H1 (cell line): ENCODE measurements around the gene HCK. TPM values are rescaled to one million over a fixed set of nuclear protein-coding genes. Genes with fewer than 3 reads are reported as not detected.

ENCODE experiments used
- CTCF ChIA-PET: fragments of 300-600 bp; sonication (Branson Sonifier 250); formaldehyde crosslinking; loops from one replicate; lab custom pipeline; 2021; ENCODE audit not compliant: partially characterized antibody; lab: Charles Lee
- POLR2A ChIA-PET: fragments of 300-600 bp; sonication (Branson Sonifier 250); formaldehyde crosslinking; loops from one replicate; lab custom pipeline; 2021; ENCODE audit warnings: inconsistent platforms; ENCODE audit not compliant: partially characterized antibody; lab: Charles Lee
- DNase-seq, 2 experiments: peaks; one replicate each; pipeline versions ENCODE4 v3.0.0 to v3.0.0-alpha.2; 2010 to 2022; ENCODE audit warnings: low spot score in 2 of 2, low read depth in 1 of 2, mixed read lengths in 1 of 2
- FAIRE-seq: peaks from 2 replicates; lab custom pipeline; 2011; peaks lifted over from hg19 to GRCh38; lab: Jason Lieb, UNC
- H2AFZ ChIP-seq: 2 replicates; pipeline ENCODE4 v1.8.1; 2012; ENCODE audit warnings: low read length, inconsistent platforms
- H2AK5ac ChIP-seq: 2 replicates; pipeline ENCODE4 v1.6.1; 2013; ENCODE audit warnings: low read depth, low read length
- H2BK120ac ChIP-seq: replicated peaks from 2 replicates; pipeline ENCODE3; 2013; ENCODE audit warnings: low read depth, low read length, inconsistent platforms
- H2BK12ac ChIP-seq: 2 replicates; pipeline ENCODE4 v1.6.1; 2013; ENCODE audit warnings: low read depth, low read length
- H2BK15ac ChIP-seq: 2 replicates; pipeline ENCODE4 v1.6.1; 2013; ENCODE audit warnings: low read length
- H2BK20ac ChIP-seq: 2 replicates; pipeline ENCODE4 v1.6.1; 2013; ENCODE audit warnings: low read length
- H2BK5ac ChIP-seq: 2 replicates; pipeline ENCODE4 v1.6.1; 2013; ENCODE audit warnings: low read depth, low read length
- H3K14ac ChIP-seq: 2 replicates; pipeline ENCODE4 v1.6.1; 2013; ENCODE audit warnings: inconsistent platforms; ENCODE audit not compliant: insufficient read length
- H3K18ac ChIP-seq: 2 replicates; pipeline ENCODE4 v1.6.1; 2013; ENCODE audit warnings: low read length; ENCODE audit errors: extremely low read depth
- H3K23ac ChIP-seq: 2 replicates; pipeline ENCODE4 v1.6.1; 2013; ENCODE audit warnings: inconsistent platforms; ENCODE audit not compliant: insufficient read length
- H3K23me2 ChIP-seq: 2 replicates; pipeline ENCODE4 v1.6.1; 2013; ENCODE audit warnings: low read depth, low read length
- H3K27ac ChIP-seq: 2 replicates; pipeline ENCODE4 v1.6.1; 2011; ENCODE audit warnings: low read depth, low read length, inconsistent platforms
- H3K27me3 ChIP-seq, 4 experiments: replicated peaks in 1 of 4; 1 replicate in 1 of 4; 2 replicates in 3 of 4; pipeline versions ENCODE4 v1.6.1 to v1.8.1; 2011 to 2013; ENCODE audit warnings: low read length in 3 of 4, mild to moderate bottlenecking in 3 of 4, inconsistent platforms in 2 of 4, mixed read lengths in 2 of 4, moderate library complexity in 1 of 4; ENCODE audit not compliant: control insufficient read depth in 3 of 4, insufficient read depth in 3 of 4; ENCODE audit errors: extremely low read depth in 1 of 4
- H3K36me3 ChIP-seq, 4 experiments: 2 replicates each; pipeline versions ENCODE4 v1.6.1 to v1.8.1; 2011 to 2013; ENCODE audit warnings: mild to moderate bottlenecking in 4 of 4, low read length in 3 of 4, moderate library complexity in 2 of 4, control low read depth in 1 of 4, inconsistent platforms in 1 of 4; ENCODE audit not compliant: insufficient read depth in 4 of 4, control insufficient read depth in 2 of 4
- H3K4ac ChIP-seq: replicated peaks from 2 replicates; pipeline ENCODE3; 2013; ENCODE audit warnings: low read length, low read depth, mixed read lengths, inconsistent platforms; ENCODE audit not compliant: insufficient read length
- H3K4me1 ChIP-seq, 4 experiments: replicated peaks in 1 of 4; 1 replicate in 1 of 4; 2 replicates in 3 of 4; pipeline versions ENCODE4 v1.6.1 to v1.8.1; 2011 to 2013; ENCODE audit warnings: low read length in 3 of 4, inconsistent platforms in 2 of 4, mixed read lengths in 1 of 4; ENCODE audit not compliant: insufficient read depth in 4 of 4, control insufficient read depth in 3 of 4
- H3K4me2 ChIP-seq, 2 experiments: 2 replicates each; pipeline versions ENCODE4 v1.6.1 to v1.8.1; 2011 to 2013; ENCODE audit warnings: low read depth in 2 of 2, low read length in 2 of 2, control low read depth in 1 of 2, inconsistent platforms in 1 of 2, mild to moderate bottlenecking in 1 of 2; ENCODE audit not compliant: insufficient read depth in 1 of 2
- H3K4me3 ChIP-seq, 4 experiments: fragments of 200-600, 300-600 bp in 1 of 4; sonication (generic), shearing (Covaris generic), sonication (Bioruptor Twin) in 1 of 4; 2 replicates each; pipeline versions ENCODE4 v1.5.1 to v1.8.1; 2011 to 2016; ENCODE audit warnings: low read length in 4 of 4, low read depth in 3 of 4, control low read depth in 2 of 4, inconsistent platforms in 2 of 4, mild to moderate bottlenecking in 2 of 4, mixed read lengths in 1 of 4, moderate library complexity in 1 of 4; ENCODE audit not compliant: insufficient read depth in 2 of 4; ENCODE audit errors: extremely low read depth in 1 of 4
- H3K56ac ChIP-seq: replicated peaks from 2 replicates; pipeline ENCODE3; 2013; ENCODE audit warnings: low read depth, mild to moderate bottlenecking, mixed read lengths, low read length, inconsistent platforms; ENCODE audit not compliant: insufficient read length
- H3K79me1 ChIP-seq: 2 replicates; pipeline ENCODE4 v1.6.1; 2013; ENCODE audit warnings: low read depth, low read length, control low read depth
- H3K79me2 ChIP-seq, 2 experiments: 2 replicates each; pipeline versions ENCODE4 v1.6.1 to v1.8.1; 2012 to 2013; ENCODE audit warnings: low read length in 2 of 2, mild to moderate bottlenecking in 2 of 2, inconsistent platforms in 1 of 2; ENCODE audit not compliant: insufficient read depth in 2 of 2, control insufficient read depth in 1 of 2
- H3K9ac ChIP-seq, 4 experiments: replicated peaks in 1 of 4; 1 replicate in 1 of 4; 2 replicates in 3 of 4; pipeline versions ENCODE4 v1.6.1 to v1.8.1; 2011 to 2013; ENCODE audit warnings: low read depth in 3 of 4, low read length in 3 of 4, control low read depth in 2 of 4, mild to moderate bottlenecking in 2 of 4, moderate library complexity in 2 of 4, inconsistent platforms in 1 of 4; ENCODE audit errors: extremely low read depth in 1 of 4
- H3K9me3 ChIP-seq, 2 experiments: 2 replicates each; pipeline versions ENCODE4 v1.6.1 to v1.8.1; 2012 to 2013; ENCODE audit warnings: mild to moderate bottlenecking in 2 of 2, moderate library complexity in 2 of 2, control low read depth in 1 of 2, inconsistent platforms in 1 of 2, low read depth in 1 of 2, low read length in 1 of 2, mixed read lengths in 1 of 2; ENCODE audit not compliant: insufficient read depth in 2 of 2
- H4K20me1 ChIP-seq, 2 experiments: replicated peaks in 1 of 2; 2 replicates each; pipeline versions ENCODE3 to v1.8.1; 2011 to 2013; ENCODE audit warnings: inconsistent platforms in 2 of 2, low read length in 2 of 2, mild to moderate bottlenecking in 1 of 2; ENCODE audit not compliant: insufficient read depth in 2 of 2, control insufficient read depth in 1 of 2
- H4K5ac ChIP-seq: 2 replicates; pipeline ENCODE4 v1.6.1; 2013; ENCODE audit warnings: low read length, low read depth, mixed read lengths, inconsistent platforms; ENCODE audit not compliant: insufficient read length
- H4K8ac ChIP-seq: 2 replicates; pipeline ENCODE4 v1.8.0; 2013; ENCODE audit warnings: mild to moderate bottlenecking, moderate library complexity, low read length, inconsistent platforms; ENCODE audit not compliant: insufficient read depth; ENCODE audit errors: extremely low read depth
- H4K91ac ChIP-seq: replicated peaks from 2 replicates; pipeline ENCODE3; 2013; ENCODE audit warnings: low read length, mixed read lengths, inconsistent platforms; ENCODE audit not compliant: insufficient read length
- BCL11A ChIP-seq, 2 experiments: IDR thresholded peaks; one replicate each; pipeline ENCODE4 v1.6.1; 2011; ENCODE audit warnings: low read depth in 2 of 2, low read length in 2 of 2, mild to moderate bottlenecking in 2 of 2
- CEBPB ChIP-seq: IDR thresholded peaks from 2 replicates; pipeline ENCODE4 v1.6.1; 2012; ENCODE audit warnings: low read depth, low read length
- CREB1 ChIP-seq: IDR thresholded peaks from 2 replicates; pipeline ENCODE4 v1.6.1; 2012; ENCODE audit warnings: inconsistent platforms
- CTCF ChIP-seq, 3 experiments: IDR thresholded peaks; 1 replicate in 2 of 3; 2 replicates in 1 of 3; pipeline versions ENCODE4 v1.5.1 to v1.6.1; 2011; ENCODE audit warnings: low read length in 3 of 3, mild to moderate bottlenecking in 3 of 3, inconsistent platforms in 2 of 3, low read depth in 1 of 3, moderate library complexity in 1 of 3; ENCODE audit not compliant: insufficient read depth in 1 of 3; ENCODE audit errors: control extremely low read depth in 1 of 3
- E2F6 ChIP-seq: IDR thresholded peaks from 2 replicates; pipeline ENCODE4 v1.6.1; 2012; ENCODE audit warnings: inconsistent platforms
- KDM4A ChIP-seq: IDR thresholded peaks from one replicate; pipeline ENCODE4 v1.7.1; 2012; ENCODE audit warnings: low read depth, mild to moderate bottlenecking, moderate library complexity, low read length, inconsistent platforms; ENCODE audit not compliant: severe bottlenecking
- POLR2AphosphoS5 ChIP-seq: IDR thresholded peaks from 2 replicates; pipeline ENCODE4 v1.6.1; 2011; ENCODE audit warnings: low read depth, low read length
- RAD21 ChIP-seq, 2 experiments: IDR thresholded peaks in 1 of 2; conservative IDR thresholded peaks in 1 of 2; 2 replicates each; pipeline ENCODE4 v1.6.1; 2011; ENCODE audit warnings: low read depth in 2 of 2, low read length in 2 of 2, improper control_type of control experiment in 1 of 2, inconsistent platforms in 1 of 2, mild to moderate bottlenecking in 1 of 2, moderate library complexity in 1 of 2
- SP4 ChIP-seq: IDR thresholded peaks from 2 replicates; pipeline ENCODE4 v1.6.1; 2012; ENCODE audit warnings: low read length, inconsistent platforms
- SUZ12 ChIP-seq: fragments of 200-600 bp; sonication (generic); IDR thresholded peaks from 2 replicates; pipeline ENCODE4 v1.6.1; 2012; ENCODE audit warnings: mild to moderate bottlenecking, inconsistent platforms, low read length, moderate library complexity, mixed read lengths
- TCF12 ChIP-seq: IDR thresholded peaks from 2 replicates; pipeline ENCODE4 v1.6.1; 2011; ENCODE audit warnings: low read depth, mild to moderate bottlenecking, low read length
- WGBS, 2 experiments: shearing (Covaris generic) in 1 of 2; methylation state at CpG; one replicate each; pipeline versions ENCODE4 v1.1.6 to v1.1.7; 2013 to 2015; ENCODE audit warnings: low lambda C conversion rate in 2 of 2, mixed read lengths in 2 of 2, inconsistent platforms in 1 of 2, low coverage in 1 of 2, missing lambda C conversion rate in 1 of 2; ENCODE audit not compliant: insufficient replicate concordance in 2 of 2, insufficient coverage in 1 of 2, insufficient read length in 1 of 2; ENCODE audit errors: extremely low coverage in 1 of 2, missing lambda C conversion rate in 1 of 2; 5-methylcytosine and 5-hydroxymethylcytosine counted together
- polyA plus RNA-seq, 7 experiments: library from polyadenylated mRNA; depleted of rRNA in 3 of 7; stranded (reverse) in 5 of 7; unstranded in 2 of 7; fragments of >200 nt in 5 of 7; fragments of 200-250 nt in 2 of 7; gene quantifications; 1 replicate in 5 of 7; 2 replicates in 1 of 7; 4 replicates in 1 of 7; pipeline versions ENCODE4 v1.2.1 to v1.2.3, GENCODE V29; 2011 to 2013; ENCODE audit warnings: missing spikeins in 2 of 7, mixed read lengths in 2 of 7
- total RNA-seq: library from RNA; stranded (reverse); fragmentation: NEBNext Ultra II Directional; extraction: Animal tissue kit (Norgen Biotek cat#: 25700); gene quantifications from 2 replicates; pipeline ENCODE4 v1.2.1, GENCODE V29; 2021

The HCK gene
- total and polyA plus RNA-seq, 2 of the 8 experiments (the other 6 are each of a cell fraction or from before 2014, with no cell fraction given) = 0.37 to 4.3 TPM

- 91% methylated on average over 7 of the region's 7 CpGs; no CpG with 5 or more reads in 1 of the 2 experiments for WGBS, 2 experiments
- H3K27me3 ChIP-seq = peaks cover 0 to 8% (median under 1%) of the 10 kb centered on the region in 4 experiments; a peak in 3 of 7 replicates
- no peak overlapping the region for H3K27ac ChIP-seq
- H3K36me3 ChIP-seq = no peaks in the 10 kb centered on the region
- H3K79me1 ChIP-seq = no peaks in the 10 kb centered on the region
- no peak overlapping the region for H4K91ac ChIP-seq
- H2BK120ac ChIP-seq = no peak overlapping the region
- no peak overlapping the region for H2AK5ac ChIP-seq
- ChIA-PET CTCF (interaction anchor here (0.6 to 3.2 kb wide), 11 partner anchors 11 to 167 kb away, joined by 3 to 16 read pairs (median 6); partner anchors contain the start of gene XKR7), POLR2A (interaction anchor here (0.8 to 1.3 kb wide), 3 partner anchors 22 to 105 kb away, joined by 3 read pairs; no protein-coding TSS in a partner anchor)
- no peak overlapping the region for H4K8ac ChIP-seq
- H3K23ac ChIP-seq = no peak overlapping the region
- H3K18ac ChIP-seq = no peak overlapping the region
- H2BK12ac ChIP-seq = no peak overlapping the region
- no peak overlapping the region for H3K4me3 ChIP-seq
- H4K20me1 ChIP-seq = no peaks in the 10 kb centered on the region
- H4K5ac ChIP-seq = no peak overlapping the region
- no peak overlapping the region for H2BK5ac ChIP-seq
- no peak overlapping the region for H3K14ac ChIP-seq
- H3K4me1 ChIP-seq = peaks cover 10 to 16% (median 11%) of the 10 kb centered on the region in 4 experiments
- H2BK20ac ChIP-seq = no peak overlapping the region
- no peak overlapping the region for H3K56ac ChIP-seq
- no peak overlapping the region for H3K4me2 ChIP-seq
- no peak overlapping the region for H2AFZ ChIP-seq
- peaks cover 7% of the 10 kb centered on the region for H3K23me2 ChIP-seq
- H3K9ac ChIP-seq = no peak overlapping the region
- no peaks in the 10 kb centered on the region for H3K79me2 ChIP-seq
- H2BK15ac ChIP-seq = no peak overlapping the region
- DNase-seq (no peak), FAIRE-seq (no peak)
- H3K9me3 ChIP-seq = no peaks in the 10 kb centered on the region; a peak in 1 of 4 replicates
- no peak overlapping the region for H3K4ac ChIP-seq
- TF ChIP-seq TCF12 = no peak
- no peak for TF ChIP-seq SP4
- no peak for TF ChIP-seq E2F6
- no peak for TF ChIP-seq POLR2AphosphoS5
- TF ChIP-seq CTCF (IDR thresholded peaks at IDR 0.05; ENCODE audit: control extremely low read depth in 1 of 3, insufficient read depth in 1 of 3, low read depth in 1 of 3, low read length in 3 of 3) = no peak
- no peak for TF ChIP-seq KDM4A
- no peak for TF ChIP-seq SUZ12
- TF ChIP-seq CREB1 = no peak
- no peak for TF ChIP-seq CEBPB
- TF ChIP-seq RAD21 (IDR thresholded peaks at IDR 0.05 in 1 of 2, conservative IDR thresholded peaks at IDR 0.05 in 1 of 2; ENCODE audit: low read depth in 2 of 2, low read length in 2 of 2) = no peak
- TF ChIP-seq BCL11A (IDR thresholded peaks at IDR 0.05; ENCODE audit: low read depth in 2 of 2, low read length in 2 of 2) = no peak
Measured at GRCh38 chr20:32013326-32013725, 38.7 kb upstream of the HCK start.
